BJ (cell line): ENCODE results near the gene ABLIM2. TPM values are rescaled to one million over a fixed set of nuclear protein-coding genes. Genes with fewer than 3 reads are reported as not detected.

Experiments used
- CTCF ChIA-PET: fragments of 350-600 bp; formaldehyde crosslinking; extraction: SDS; loops from one replicate; lab custom pipeline; 2021; ENCODE audit warnings: antibody characterized with exemption, inconsistent platforms; lab: Yijun Ruan, JAX
- POLR2A ChIA-PET: fragments of 300-600 bp; sonication (Branson Sonifier 250); formaldehyde crosslinking; extraction: SDS; loops from one replicate; lab custom pipeline; 2021; ENCODE audit warnings: antibody characterized with exemption; lab: Charles Lee
- DNase-seq: peaks from one replicate; pipeline ENCODE4 v3.0.0-alpha.2; 2011; ENCODE audit warnings: low read depth
- H3K27me3 ChIP-seq: 2 replicates; pipeline ENCODE4 v1.6.0; 2011; ENCODE audit warnings: low read length; ENCODE audit not compliant: control insufficient read depth, insufficient read depth
- H3K36me3 ChIP-seq: 2 replicates; pipeline ENCODE4 v1.5.1; 2011; ENCODE audit warnings: low read length; ENCODE audit not compliant: control insufficient read depth, insufficient read depth
- H3K4me3 ChIP-seq: 2 replicates; pipeline ENCODE4 v1.5.1; 2011; ENCODE audit warnings: low read depth, mild to moderate bottlenecking, control low read depth, low read length
- polyA plus RNA-seq: library from polyadenylated mRNA; depleted of rRNA; stranded (reverse); fragments of >200 nt; gene quantifications from 2 replicates; pipeline ENCODE4 v1.2.3, GENCODE V29; 2011
- TF ChIP-seq, protein P1 (sequence below): IDR thresholded peaks from 2 replicates; pipeline ENCODE4 v1.5.1; 2011; ENCODE audit warnings: low read depth, mild to moderate bottlenecking, control low read depth, inconsistent platforms, low read length, moderate library complexity; ENCODE audit not compliant: insufficient read depth

ABLIM2 gene
- polyA plus RNA-seq, 1 experiment: 0.07 TPM

DNA sequence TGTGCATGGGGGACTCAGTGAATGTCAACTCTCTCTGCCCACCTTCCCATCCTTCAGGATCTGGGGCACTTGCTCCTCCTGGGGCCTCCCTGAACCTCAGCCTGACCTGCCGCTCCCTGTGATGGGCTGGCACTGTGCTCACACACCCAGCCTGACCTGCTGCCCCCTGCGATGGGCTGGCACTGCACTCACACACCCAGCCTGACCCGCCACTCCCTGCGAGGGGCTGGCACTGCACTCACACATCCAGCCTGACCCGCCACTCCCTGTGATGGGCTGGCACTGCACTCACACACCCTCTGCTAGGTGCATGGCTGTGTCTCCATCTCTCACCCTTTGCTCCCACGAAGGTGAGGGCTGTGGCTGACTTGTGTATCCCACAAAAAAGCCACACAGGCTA lies 103.4 kb downstream of the ABLIM2 start:
- POLR2A ChIA-PET: no interaction called here
- Histone ChIP-seq H3K36me3 (no peaks in the 10 kb centered on the region), H3K27me3 (peaks cover 4% of the 10 kb centered on the region), H3K4me3 (no peak overlapping the region)
- DNase-seq: no peak
- CTCF ChIA-PET: no interaction called here
- TF ChIP-seq, protein P1, sequence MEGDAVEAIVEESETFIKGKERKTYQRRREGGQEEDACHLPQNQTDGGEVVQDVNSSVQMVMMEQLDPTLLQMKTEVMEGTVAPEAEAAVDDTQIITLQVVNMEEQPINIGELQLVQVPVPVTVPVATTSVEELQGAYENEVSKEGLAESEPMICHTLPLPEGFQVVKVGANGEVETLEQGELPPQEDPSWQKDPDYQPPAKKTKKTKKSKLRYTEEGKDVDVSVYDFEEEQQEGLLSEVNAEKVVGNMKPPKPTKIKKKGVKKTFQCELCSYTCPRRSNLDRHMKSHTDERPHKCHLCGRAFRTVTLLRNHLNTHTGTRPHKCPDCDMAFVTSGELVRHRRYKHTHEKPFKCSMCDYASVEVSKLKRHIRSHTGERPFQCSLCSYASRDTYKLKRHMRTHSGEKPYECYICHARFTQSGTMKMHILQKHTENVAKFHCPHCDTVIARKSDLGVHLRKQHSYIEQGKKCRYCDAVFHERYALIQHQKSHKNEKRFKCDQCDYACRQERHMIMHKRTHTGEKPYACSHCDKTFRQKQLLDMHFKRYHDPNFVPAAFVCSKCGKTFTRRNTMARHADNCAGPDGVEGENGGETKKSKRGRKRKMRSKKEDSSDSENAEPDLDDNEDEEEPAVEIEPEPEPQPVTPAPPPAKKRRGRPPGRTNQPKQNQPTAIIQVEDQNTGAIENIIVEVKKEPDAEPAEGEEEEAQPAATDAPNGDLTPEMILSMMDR: no peak

DNA sequence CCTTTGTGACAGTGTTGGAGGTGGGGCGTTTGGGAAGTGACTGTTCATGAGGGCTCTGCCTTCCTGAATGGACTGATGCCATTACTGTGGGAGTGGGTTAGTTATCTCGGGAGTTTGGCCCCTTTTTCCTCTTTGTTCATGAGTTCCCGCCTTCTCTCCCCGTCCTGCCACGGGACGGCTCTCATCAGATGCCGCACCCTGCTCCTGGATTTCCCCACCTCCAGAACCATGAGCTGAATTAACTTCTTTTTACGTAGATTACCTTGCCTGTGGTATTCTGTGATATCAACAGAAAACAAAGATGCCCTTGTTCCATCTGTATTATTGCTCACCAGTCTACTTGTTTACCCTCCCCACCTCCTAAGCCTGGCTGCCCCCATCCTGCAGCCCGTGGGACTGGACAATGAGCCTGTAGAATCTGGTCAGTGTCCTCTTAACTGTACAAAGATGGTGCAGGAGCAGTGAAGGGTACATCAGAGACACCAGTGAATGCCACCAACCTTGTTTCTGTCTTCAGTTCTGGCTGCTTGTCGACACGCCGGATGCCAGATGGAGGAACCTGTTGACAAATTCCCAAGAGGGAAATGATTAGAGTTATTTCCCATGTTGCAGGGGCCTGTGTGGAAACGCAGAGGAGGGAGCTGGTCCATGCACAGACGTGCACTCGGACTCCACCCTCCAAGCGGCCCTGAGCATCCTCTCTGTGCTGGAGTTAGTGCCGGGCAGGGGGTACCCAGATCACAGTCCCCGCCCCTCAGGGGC lies 104.7 kb downstream of the ABLIM2 start:
- Histone ChIP-seq H3K36me3 (no peaks in the 10 kb centered on the region), H3K27me3 (peaks cover 2% of the 10 kb centered on the region; the same call in 1 of the 2 replicates), H3K4me3 (no peak overlapping the region)
- ChIA-PET CTCF (no interaction called here), POLR2A (no interaction called here)
- TF ChIP-seq, protein P1: no peak
- no peak for DNase-seq

DNA sequence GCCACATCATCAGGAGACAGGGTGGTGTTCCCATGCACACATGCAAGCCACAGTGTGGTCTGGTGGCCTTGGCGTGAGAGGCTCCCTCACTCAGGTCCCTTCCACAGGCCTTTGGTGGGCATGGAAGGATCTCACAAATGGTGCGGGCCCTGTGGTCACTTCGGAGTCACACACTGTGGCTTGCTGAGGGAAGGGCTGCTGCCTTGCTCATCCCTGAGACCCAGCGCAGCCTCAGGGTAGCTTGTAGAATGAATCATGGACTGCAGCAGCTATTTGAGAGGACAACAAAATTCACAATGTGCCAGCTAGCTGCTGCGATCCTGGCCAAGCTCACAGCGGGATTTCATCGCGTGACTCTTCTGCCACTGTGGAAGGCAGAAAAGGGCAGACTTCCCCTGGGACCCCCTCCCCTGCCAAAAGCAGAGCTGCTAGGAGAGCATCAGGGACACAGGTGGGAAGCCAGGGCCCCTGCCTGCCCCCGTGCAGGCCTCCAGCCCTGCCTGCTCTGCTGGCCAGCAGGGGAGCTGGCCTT lies 106.4 kb downstream of the ABLIM2 start:
- no peak for DNase-seq
- peaks cover 4% of the 10 kb centered on the region; the same call in 1 of the 2 replicates for H3K27me3 ChIP-seq
- ChIA-PET POLR2A (no interaction called here), CTCF (interaction anchor here (1.7 kb wide), 1 partner anchor 8 kb away, joined by 6 read pairs; no protein-coding TSS in a partner anchor)
- TF ChIP-seq, protein P1: no peak
- no peaks in the 10 kb centered on the region for H3K36me3 ChIP-seq
- no peak overlapping the region for H3K4me3 ChIP-seq

DNA sequence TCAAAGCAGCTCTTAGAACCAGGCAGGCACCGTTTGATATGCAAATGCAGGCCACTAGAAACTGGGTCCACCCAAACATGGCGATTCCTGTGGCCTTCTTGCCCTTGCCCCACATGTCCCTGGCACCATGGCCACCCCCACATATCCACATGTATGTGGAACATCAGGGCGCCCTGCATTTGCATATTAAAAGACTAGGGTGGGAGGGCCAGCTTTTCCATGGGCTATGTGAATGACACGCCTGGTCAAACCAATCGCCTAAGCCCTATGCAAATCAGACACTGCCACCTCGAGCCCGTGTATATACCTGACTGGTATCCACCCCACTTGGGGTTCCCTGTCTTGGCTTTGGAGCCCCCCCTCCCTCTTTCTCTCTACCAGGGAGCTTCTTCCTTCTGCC lies 107.0 kb downstream of the ABLIM2 start:
- ChIA-PET POLR2A (no interaction called here), CTCF (interaction anchor here (0.6 to 1.7 kb wide), 2 partner anchors 8 to 269 kb away, joined by 3 to 6 read pairs; no protein-coding TSS in a partner anchor)
- no peak for DNase-seq
- H3K27me3 ChIP-seq: peaks cover 5% of the 10 kb centered on the region
- no peaks in the 10 kb centered on the region for H3K36me3 ChIP-seq
- TF ChIP-seq, protein P1: no peak
- no peak overlapping the region for H3K4me3 ChIP-seq

DNA sequence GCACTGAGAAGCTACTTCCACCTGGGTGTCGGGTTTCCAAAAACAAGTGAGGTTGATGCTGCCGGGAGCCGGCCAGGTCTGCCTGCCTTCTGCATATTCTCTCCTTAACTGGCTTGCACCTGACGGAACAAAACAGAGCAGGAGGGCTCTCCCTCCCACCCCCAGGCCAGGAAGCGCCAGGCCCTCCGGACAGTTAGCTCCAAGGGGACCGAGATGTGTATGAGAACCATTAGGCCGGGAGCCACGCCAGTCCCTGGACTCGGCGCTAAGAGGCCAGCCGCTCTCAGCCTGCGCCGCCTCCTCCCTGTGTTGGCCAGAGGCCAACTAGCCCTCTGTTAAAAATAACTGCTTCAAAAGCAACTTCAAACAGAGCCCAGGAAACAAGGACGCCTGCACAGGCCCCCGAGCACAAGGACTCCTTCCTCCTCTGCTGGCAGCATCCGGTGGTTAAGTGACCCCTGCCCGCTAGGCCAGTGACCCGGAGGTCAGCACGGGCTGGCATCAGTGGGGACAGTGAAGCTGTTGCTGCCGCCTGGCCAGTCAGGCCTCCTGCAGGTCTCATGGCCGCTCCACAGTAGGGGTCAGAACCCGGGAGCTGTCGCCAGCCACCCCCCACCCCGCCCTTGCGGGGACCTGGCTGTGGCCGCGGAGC lies 107.9 kb downstream of the ABLIM2 start:
- no peak for DNase-seq

More for the DNA sequence above, 107.9 kb downstream of the ABLIM2 start:
- Histone ChIP-seq H3K27me3 (peaks cover 6% of the 10 kb centered on the region), H3K36me3 (no peaks in the 10 kb centered on the region), H3K4me3 (no peak overlapping the region)
- TF ChIP-seq, protein P1: no peak
- ChIA-PET POLR2A (no interaction called here), CTCF (interaction anchor here (0.6 to 1.7 kb wide), 2 partner anchors 9 to 268 kb away, joined by 3 to 6 read pairs; no protein-coding TSS in a partner anchor)
